Stimulated activated CD8-positive, alpha-beta memory T cell treated with anti-CD3 and anti-CD28 coated beads, Interleukin-12 subunit alpha, Interleukin-12 subunit beta, amount 100 ng/mL, for 4 hours (primary cell): ENCODE results near the gene CPT1B.
"Not testable (repeated sequence)": the region's sequence is repeated elsewhere in the genome, so short reads cannot be mapped to it uniquely, and the experiment has no call there.

ENCODE experiments used
- DNase-seq: peaks from one replicate; pipeline ENCODE4 v3.0.0-alpha.2; 2020; ENCODE audit warnings: low read depth

The CPT1B gene

DNA sequence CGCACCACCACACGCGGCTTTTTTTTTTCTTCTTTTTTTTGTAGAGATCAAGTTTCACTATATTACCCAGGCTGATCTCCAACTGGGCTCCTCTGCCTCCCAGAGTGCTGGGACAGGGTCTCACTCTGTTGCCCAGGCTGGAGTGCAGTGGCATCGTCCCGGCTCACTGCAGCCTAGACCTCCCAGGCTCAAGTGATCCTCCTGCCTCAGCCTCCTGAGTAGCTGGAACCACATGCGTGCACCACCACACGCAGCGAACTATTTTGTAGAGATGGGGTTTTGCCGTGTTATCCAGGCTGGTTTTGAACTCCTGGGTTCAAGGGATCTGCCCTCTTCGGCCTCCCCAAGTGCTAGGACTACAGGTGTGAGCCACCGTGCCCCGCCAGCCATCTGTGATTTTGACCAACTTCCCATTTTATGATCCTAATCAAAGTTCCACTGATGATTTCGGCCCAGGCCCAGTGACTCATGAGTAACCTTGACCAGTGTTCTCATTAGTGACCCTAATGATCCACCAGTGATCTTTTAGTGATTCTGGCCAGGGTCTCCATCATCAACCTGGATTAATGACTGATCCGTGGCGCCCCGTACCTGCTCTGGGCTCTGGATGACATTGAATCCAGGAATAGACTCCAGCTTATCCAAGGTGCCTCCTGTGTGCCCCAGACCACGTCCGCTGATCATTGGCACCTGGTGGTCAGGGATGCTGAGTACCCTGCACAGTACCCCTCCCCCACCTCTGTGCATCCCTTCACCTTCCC is 50.1 kb downstream of the CPT1B start:
- DNase-seq = no peak

GRCh38 chr22:50526834-50527801 is 51.1 kb downstream of the CPT1B start:
- no peak for DNase-seq

GRCh38 chr22:50526108-50526833 is 52.0 kb downstream of the CPT1B start:
- peak; percentile 78 for DNase-seq

GRCh38 chr22:50525858-50526107 is 52.4 kb downstream of the CPT1B start:
- no peak for DNase-seq

GRCh38 chr22:50525104-50525857 is 52.9 kb downstream of the CPT1B start, which contains the start of gene SCO2:
Gene SCO2, minus strand, starts transcription at chr22:50525598. Its CDS starts 1,187 bp downstream, at chr22:50524411.
- peak; percentile 98 for DNase-seq

DNA sequence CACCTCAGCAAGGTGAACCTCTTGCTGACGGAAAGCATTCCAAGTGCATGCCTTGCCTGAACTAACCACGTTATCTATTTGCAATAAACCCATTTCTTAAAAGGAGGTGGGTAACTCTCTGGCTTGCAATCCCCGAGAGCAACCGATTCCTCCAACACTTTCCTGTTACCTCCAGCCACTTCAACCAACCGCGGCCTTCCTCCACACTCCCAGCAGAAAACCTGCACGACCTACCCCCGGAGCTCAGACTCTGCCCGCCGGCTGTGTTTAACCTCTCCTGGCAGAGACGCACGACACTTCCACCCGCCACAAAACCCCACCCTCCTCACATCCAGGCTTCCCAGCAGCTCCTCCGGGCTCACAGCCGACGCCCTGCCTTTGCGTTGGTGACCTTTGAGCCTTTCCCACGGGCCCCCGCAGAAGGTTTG is 53.5 kb downstream of the CPT1B start:
- no peak for DNase-seq

DNA sequence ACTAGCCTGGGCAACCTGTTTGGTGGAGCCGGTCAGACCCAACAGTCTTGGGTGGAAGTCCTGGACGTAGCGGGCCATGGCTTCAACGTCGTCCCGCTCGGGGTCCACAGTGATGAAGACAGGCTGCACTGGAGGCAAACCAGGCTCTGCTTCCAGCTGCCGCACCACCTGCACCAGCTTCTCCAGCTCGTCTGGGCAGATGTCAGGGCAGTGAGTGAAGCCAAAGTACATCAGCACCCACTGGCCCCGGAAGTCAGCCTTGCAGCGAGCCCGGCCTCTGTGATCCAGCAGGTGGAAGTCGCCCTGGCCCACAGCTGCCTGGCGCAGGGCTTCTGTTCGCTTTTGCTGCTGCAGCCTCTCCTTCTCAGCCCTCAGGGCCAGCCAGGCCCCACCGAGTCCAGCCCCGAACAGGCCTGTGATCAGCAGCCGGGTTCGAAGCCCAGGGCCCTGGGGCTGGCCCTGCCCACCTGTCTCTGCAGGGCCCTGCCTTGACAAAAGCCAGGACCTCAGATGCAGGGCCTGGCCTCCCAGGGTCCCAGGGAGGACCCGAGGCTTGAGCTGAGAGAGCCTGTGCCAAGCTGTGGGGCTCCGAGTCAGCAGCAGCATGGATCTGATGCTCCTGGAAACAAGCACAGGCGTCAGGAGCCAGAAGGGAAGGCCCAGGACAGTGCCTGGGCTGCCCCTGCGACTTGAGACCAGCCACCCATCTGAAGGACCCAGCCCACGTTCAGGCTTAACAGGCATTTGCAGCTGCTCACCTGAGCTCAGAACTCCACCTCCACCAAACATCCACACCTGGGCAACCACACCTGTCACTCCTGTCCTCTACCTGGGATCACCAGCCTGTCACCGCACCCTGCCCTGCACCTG is 54.2 kb downstream of the CPT1B start:
- no peak for DNase-seq

DNA sequence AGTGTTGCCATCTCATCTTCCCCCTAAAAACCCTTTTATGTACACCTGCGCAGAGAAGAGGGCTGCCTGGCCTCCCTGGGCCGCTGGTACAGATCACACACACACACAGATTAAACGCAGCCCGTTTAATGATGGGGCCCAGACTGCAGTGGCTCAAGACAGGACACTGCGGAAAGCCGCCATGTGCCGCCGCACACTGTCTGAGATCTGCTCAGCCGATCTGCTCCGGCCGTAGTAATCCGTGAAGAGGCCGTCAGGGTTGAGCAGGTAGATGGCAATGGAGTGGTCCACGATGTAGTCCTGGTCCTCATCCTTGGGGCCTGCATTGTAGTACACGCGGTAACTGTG is 54.8 kb downstream of the CPT1B start:
- no peak for DNase-seq

GRCh38 chr22:50522806-50523438 is 55.3 kb downstream of the CPT1B start:
- DNase-seq = no peak

DNA sequence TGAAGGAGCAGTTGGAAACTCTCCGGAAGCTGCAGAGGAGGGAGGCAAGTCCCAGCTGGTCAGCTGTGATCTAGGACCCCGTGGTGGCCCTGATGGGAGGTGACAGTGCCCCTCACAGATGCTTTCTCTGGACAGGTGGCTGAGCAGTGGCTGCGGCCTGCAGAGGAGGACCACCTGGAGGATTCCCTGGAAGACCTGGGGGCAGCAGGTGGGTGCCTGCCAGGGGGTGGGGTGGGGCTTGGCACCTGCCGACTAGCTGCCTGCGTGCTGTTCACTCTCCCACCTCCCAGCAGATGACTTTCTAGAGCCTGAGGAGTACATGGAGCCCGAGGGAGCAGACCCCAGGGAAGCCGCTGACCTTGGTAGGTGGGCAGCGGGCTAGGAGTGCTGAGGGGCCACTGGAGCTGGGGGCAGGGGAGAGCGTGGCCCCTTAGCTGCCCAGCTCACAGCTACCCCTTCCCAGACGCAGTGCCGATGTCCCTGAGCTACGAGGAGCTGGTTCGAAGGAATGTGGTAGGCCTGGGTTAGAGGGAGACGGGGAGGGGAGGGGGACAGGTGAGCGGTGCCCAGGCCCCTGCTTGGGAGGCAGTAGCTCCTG is 55.9 kb downstream of the CPT1B start:
- no peak for DNase-seq

GRCh38 chr22:50521710-50522109 is 56.5 kb downstream of the CPT1B start:
- no peak for DNase-seq

DNA sequence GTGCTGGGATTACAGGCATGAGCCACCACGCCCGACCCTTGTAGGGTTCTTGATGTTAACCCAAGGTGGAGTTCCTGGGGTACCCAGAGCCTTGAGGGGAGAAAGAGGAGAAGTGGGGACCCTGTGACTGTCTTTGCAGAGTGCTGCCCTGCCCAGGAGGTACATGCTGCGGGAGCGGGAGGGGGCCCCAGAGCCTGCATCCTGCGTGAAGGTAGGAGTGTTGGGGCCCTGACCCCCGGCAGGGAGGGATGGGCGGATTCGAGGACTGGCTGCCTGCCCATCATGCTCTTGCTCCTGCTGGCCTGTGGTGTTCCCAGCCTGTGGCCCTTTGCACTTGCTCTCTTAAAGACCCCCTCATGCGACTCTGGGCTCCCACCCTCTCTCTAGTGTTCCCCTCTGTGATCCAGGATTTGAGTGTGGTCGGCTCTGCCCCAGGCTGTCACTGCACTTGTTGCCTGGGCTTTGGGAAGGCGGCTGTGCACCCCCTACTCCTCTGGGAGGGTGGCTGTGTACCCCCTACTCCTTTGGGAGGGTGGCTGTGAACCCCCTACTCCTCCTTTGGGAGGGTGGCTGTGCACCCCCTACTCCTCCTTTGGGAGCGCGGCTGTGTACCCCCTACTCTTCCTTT is 57.3 kb downstream of the CPT1B start:
- DNase-seq = no peak

GRCh38 chr22:50520184-50520583 is 58.0 kb downstream of the CPT1B start:
- not testable (repeated sequence) for DNase-seq

GRCh38 chr22:50519151-50519550 is 59.1 kb downstream of the CPT1B start:
- DNase-seq = no peak
